Measurements from ENCODE around the gene DDX51.

DDX51 gene

GRCh38 chr12:132157733-132158409 lies 13.8 kb upstream of the DDX51 start:
- no peak overlapping the region for H3K4me3 Mint-ChIP-seq
- H3K27me3 Mint-ChIP-seq (ENCODE audit: low read depth, poor library complexity): peaks cover 9% of the 10 kb centered on the region
- no peak for DNase-seq
- peaks cover 11% of the 10 kb centered on the region for H3K4me1 Mint-ChIP-seq
- TF ChIP-seq CTCF (IDR thresholded peaks at IDR 0.05): no peak
- no peaks in the 10 kb centered on the region for H3K36me3 Mint-ChIP-seq (ENCODE audit: low read depth)
- H3K9me3 Mint-ChIP-seq: no peaks in the 10 kb centered on the region
- no peak overlapping the region for H3K27ac Mint-ChIP-seq

DNA sequence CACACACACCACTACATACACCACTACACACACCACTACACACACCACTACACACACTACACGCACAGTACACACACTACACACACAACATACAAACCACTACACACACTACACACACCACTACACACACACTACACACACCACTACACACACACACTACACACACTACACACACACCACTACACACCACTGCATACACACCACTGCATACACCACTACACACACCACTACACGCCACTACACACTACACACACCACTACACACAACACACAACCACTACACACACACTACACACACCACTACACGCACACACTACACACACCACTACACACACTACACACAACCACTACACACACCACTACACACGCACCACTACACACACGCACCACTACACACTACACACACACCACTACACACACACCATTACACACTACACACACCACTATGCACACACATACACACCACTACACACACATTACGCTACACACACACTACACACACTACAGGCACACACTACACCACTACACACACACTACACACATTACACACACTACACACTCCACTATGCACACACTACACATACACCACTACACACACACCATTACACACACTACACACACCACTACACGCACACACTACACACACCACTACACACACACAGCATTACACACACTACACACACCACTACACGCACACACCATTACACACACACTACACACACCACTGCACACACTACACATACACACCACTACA lies 12.6 kb upstream of the DDX51 start:
- TF ChIP-seq CTCF (IDR thresholded peaks at IDR 0.05): no peak
- no peak overlapping the region for H3K27ac Mint-ChIP-seq
- no peaks in the 10 kb centered on the region for H3K9me3 Mint-ChIP-seq
- DNase-seq: no peak
- no peaks in the 10 kb centered on the region for H3K36me3 Mint-ChIP-seq (ENCODE audit: low read depth)
- no peak overlapping the region for H3K4me3 Mint-ChIP-seq
- peaks cover 11% of the 10 kb centered on the region for H3K4me1 Mint-ChIP-seq
- H3K27me3 Mint-ChIP-seq (ENCODE audit: low read depth, poor library complexity): peaks cover 5% of the 10 kb centered on the region

- peaks cover 11% of the 10 kb centered on the region for H3K4me1 Mint-ChIP-seq
- no peak for DNase-seq
- H3K27me3 Mint-ChIP-seq (ENCODE audit: low read depth, poor library complexity): no peaks in the 10 kb centered on the region
- no peak overlapping the region for H3K27ac Mint-ChIP-seq
- no peak overlapping the region for H3K4me3 Mint-ChIP-seq
- no peaks in the 10 kb centered on the region for H3K36me3 Mint-ChIP-seq (ENCODE audit: low read depth)
- H3K9me3 Mint-ChIP-seq: no peaks in the 10 kb centered on the region
- no peak for TF ChIP-seq CTCF (IDR thresholded peaks at IDR 0.05)
Observed at GRCh38 chr12:132155771-132156572, 11.9 kb upstream of the DDX51 start.

DNA sequence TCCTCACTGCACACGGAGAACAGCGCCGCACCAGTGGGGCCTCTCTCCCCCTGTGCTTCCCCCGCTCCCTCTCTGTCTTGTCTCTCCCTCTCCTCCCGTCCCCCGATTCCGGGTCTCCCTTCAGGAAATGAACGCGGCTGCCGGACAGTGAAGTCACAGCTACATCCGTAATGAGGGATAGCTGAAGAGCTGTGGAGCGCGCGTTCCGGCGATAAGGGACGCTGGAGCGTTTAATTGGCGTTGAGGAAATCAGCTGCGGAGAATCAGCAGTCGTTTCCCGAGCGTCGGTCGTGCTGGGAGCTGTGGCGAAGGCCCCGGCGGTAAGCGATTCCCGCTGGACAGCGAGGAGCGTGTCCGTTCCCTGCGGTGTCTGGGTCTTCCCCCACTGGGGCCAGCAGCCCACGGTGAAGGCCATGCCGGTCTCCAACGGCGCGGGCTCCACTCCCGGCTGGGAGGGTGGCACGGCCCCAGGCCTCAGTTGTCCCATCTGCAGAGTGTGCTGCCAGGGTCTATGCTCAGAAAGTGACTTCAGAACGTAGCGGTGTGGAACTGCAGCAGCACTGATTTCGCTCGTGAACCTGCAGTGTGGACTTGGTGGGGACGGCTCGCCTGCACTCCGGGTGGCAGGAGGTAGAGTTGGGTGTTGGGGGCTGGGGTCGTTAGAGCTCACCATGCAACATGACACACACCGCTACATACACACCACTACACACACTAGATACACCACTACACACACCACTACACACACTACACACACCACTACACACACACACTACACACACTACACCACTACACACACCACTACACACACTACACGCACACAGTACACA lies 11.0 kb upstream of the DDX51 start:
- Mint-ChIP-seq H3K9me3 (no peaks in the 10 kb centered on the region), H3K4me3 (no peak overlapping the region), H3K27ac (peak overlapping the region; percentile 36), H3K27me3 (ENCODE audit: low read depth, poor library complexity) (no peaks in the 10 kb centered on the region), H3K36me3 (ENCODE audit: low read depth) (no peaks in the 10 kb centered on the region), H3K4me1 (peaks cover 11% of the 10 kb centered on the region)
- no peak for TF ChIP-seq CTCF (IDR thresholded peaks at IDR 0.05)
- peak; percentile 46 for DNase-seq

- Mint-ChIP-seq H3K4me1 (peaks cover 11% of the 10 kb centered on the region), H3K4me3 (no peak overlapping the region), H3K27me3 (ENCODE audit: low read depth, poor library complexity) (no peaks in the 10 kb centered on the region), H3K27ac (no peak overlapping the region), H3K36me3 (ENCODE audit: low read depth) (no peaks in the 10 kb centered on the region), H3K9me3 (no peaks in the 10 kb centered on the region)
- no peak for TF ChIP-seq CTCF (IDR thresholded peaks at IDR 0.05)
- no peak for DNase-seq
Observed at GRCh38 chr12:132154341-132154761, 10.2 kb upstream of the DDX51 start.

All from nephron progenitor cell (in vitro differentiated cells).